Transverse colon (tissue), 4 donors: ENCODE data around the gene TJP1. TPM values are rescaled to one million over a fixed set of nuclear protein-coding genes. Genes with fewer than 3 reads are reported as not detected.

Experiments
- DNase-seq: peaks from one replicate; pipeline ENCODE4 v3.0.0-alpha.2; 2019
- H3K27ac ChIP-seq, 4 donors: fragments of 200-600 bp; sonication (generic); 2 replicates each; pipeline ENCODE4 v1.5.1; 2016 to 2018; ENCODE audit warnings: inconsistent platforms in 4 of 4
- H3K27me3 ChIP-seq: fragments of 200-600 bp; sonication (generic); 2 replicates; pipeline ENCODE4 v1.5.1; 2017; ENCODE audit warnings: inconsistent platforms
- H3K36me3 ChIP-seq, 4 donors: fragments of 200-600 bp; sonication (generic); 2 replicates each; pipeline ENCODE4 v1.5.1; 2017 to 2019; ENCODE audit warnings: inconsistent platforms in 4 of 4
- H3K4me1 ChIP-seq, 4 donors: fragments of 200-600 bp; sonication (generic); 2 replicates each; pipeline ENCODE4 v1.5.1; 2017 to 2020; ENCODE audit warnings: inconsistent platforms in 4 of 4
- H3K4me3 ChIP-seq, 4 donors: fragments of 200-600 bp; sonication (generic); 1 replicate in 1 of 4; 2 replicates in 3 of 4; pipeline versions ENCODE4 v1.5.1 to v1.6.1; 2017 to 2019; ENCODE audit warnings: inconsistent platforms in 4 of 4
- H3K9me3 ChIP-seq, 2 donors: fragments of 200-600 bp; sonication (generic); 2 replicates each; pipeline ENCODE4 v1.5.1; 2017 to 2019; ENCODE audit warnings: inconsistent platforms in 2 of 2
- EP300 ChIP-seq: sonication (generic); formaldehyde crosslinking; IDR thresholded peaks from one replicate; pipeline ENCODE4 v1.6.1; 2017; ENCODE audit warnings: antibody characterized with exemption, low read depth
- POLR2A ChIP-seq: fragments of 450-650 bp; IDR thresholded peaks from one replicate; pipeline ENCODE4 v1.6.1; 2016; ENCODE audit warnings: antibody characterized with exemption, mild to moderate bottlenecking, moderate library complexity
- POLR2AphosphoS5 ChIP-seq, 3 donors: sonication (generic); formaldehyde crosslinking; IDR thresholded peaks; one replicate each; pipeline ENCODE4 v1.6.1; 2016; ENCODE audit warnings: antibody characterized with exemption in 3 of 3
- WGBS, 2 donors: methylation state at CpG; one replicate each; pipeline ENCODE4 v1.1.5; 2018; ENCODE audit warnings: low coverage in 1 of 2; 5-methylcytosine and 5-hydroxymethylcytosine counted together
- in situ Hi-C, 4 donors: fragments of 200-750 bp; cut with MboI; loops; one replicate each; pipeline versions ENCODE4 v1.15.0 to v1.15.1; 2017; ENCODE audit warnings: low sequenced_read_pairs in 3 of 4, low pct_ligation_motif_present in 1 of 4, low pct_unique_long_range_greater_than_20kb in 1 of 4
- intact Hi-C: fragments of 100-400 bp; cut with DNase I; formaldehyde crosslinking; loops from one replicate; pipeline ENCODE4 v1.15.1; 2023; ENCODE audit warnings: low total_unique reads
- total RNA-seq, 4 donors: library from RNA; depleted of rRNA; stranded (reverse); fragments of >200 nt; gene quantifications; one replicate each; pipeline ENCODE4 v1.1.0, GENCODE V29; 2016
- TF ChIP-seq, protein P1 (sequence below), 5 experiments: fragments of 200-600 bp in 3 of 5; fragments of 450-650 bp in 2 of 5; sonication (generic) in 3 of 5; IDR thresholded peaks; 1 replicate in 2 of 5; 2 replicates in 3 of 5; pipeline ENCODE4 v1.5.1; 2016 to 2017; ENCODE audit warnings: antibody characterized with exemption in 5 of 5, inconsistent platforms in 3 of 5, mild to moderate bottlenecking in 2 of 5, moderate library complexity in 1 of 5

The TJP1 gene
- total RNA-seq, 4 donors from 2014 or later: 69.9 to 119 (median 93.0) TPM

- no peaks in the 10 kb centered on the region for H3K36me3 ChIP-seq
- H3K4me3 ChIP-seq: no peak overlapping the region
- no peaks in the 10 kb centered on the region for H3K27me3 ChIP-seq
- H3K27ac ChIP-seq: no peak overlapping the region
- intact Hi-C loops: no loop called here
- WGBS, 2 donors: 72 to 94% methylated on average over 5 to 7 of the region's 7 CpGs
- DNase-seq: no peak
- in situ Hi-C loops: no loop called here
- TF ChIP-seq, protein P1, sequence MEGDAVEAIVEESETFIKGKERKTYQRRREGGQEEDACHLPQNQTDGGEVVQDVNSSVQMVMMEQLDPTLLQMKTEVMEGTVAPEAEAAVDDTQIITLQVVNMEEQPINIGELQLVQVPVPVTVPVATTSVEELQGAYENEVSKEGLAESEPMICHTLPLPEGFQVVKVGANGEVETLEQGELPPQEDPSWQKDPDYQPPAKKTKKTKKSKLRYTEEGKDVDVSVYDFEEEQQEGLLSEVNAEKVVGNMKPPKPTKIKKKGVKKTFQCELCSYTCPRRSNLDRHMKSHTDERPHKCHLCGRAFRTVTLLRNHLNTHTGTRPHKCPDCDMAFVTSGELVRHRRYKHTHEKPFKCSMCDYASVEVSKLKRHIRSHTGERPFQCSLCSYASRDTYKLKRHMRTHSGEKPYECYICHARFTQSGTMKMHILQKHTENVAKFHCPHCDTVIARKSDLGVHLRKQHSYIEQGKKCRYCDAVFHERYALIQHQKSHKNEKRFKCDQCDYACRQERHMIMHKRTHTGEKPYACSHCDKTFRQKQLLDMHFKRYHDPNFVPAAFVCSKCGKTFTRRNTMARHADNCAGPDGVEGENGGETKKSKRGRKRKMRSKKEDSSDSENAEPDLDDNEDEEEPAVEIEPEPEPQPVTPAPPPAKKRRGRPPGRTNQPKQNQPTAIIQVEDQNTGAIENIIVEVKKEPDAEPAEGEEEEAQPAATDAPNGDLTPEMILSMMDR (IDR thresholded peaks at IDR 0.05): no peak
- TF ChIP-seq POLR2A (no peak), EP300 (no peak), POLR2AphosphoS5 (IDR thresholded peaks at IDR 0.05) (no peak)
- H3K4me1 ChIP-seq: peaks cover 0 to 24% (median 6%) of the 10 kb centered on the region in 4 donors
- no peaks in the 10 kb centered on the region for H3K9me3 ChIP-seq
Measured at GRCh38 chr15:29753506-29753905, 68.8 kb downstream of the TJP1 start.

DNA sequence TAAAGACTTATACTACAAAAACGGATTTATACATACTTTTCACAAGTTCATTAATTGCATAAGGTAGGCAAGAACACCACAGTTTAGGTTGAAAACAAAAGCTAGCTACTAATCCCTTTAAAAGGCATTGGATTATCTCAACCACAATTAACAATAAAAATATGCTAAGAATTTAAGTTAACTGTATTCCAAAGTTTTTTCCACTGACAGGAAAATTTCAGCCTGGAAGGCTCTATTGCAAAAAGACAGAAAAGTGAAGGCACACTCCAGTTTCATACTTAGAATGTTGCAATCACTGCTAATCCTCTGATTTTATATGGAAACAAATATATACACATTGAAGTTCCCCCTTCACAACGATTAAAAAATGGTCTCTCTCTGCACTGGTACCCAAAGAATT is 71.5 kb downstream of the TJP1 start:
- Histone ChIP-seq H3K4me3 (no peak overlapping the region), H3K27ac (no peak overlapping the region), H3K36me3 (no peaks in the 10 kb centered on the region), H3K27me3 (no peaks in the 10 kb centered on the region), H3K4me1 (peaks cover 0 to 5% (median 0%) of the 10 kb centered on the region in 4 donors), H3K9me3 (no peaks in the 10 kb centered on the region)
- 51 to 57% methylated on average over 2 of the region's 2 CpGs for WGBS, 2 donors
- in situ Hi-C loops (no loop called here), intact Hi-C loops (no loop called here)
- no peak for DNase-seq
- TF ChIP-seq, protein P1 (IDR thresholded peaks at IDR 0.05): no peak
- no peak for TF ChIP-seq POLR2A
- TF ChIP-seq EP300: no peak
- TF ChIP-seq POLR2AphosphoS5 (IDR thresholded peaks at IDR 0.05): no peak

DNA sequence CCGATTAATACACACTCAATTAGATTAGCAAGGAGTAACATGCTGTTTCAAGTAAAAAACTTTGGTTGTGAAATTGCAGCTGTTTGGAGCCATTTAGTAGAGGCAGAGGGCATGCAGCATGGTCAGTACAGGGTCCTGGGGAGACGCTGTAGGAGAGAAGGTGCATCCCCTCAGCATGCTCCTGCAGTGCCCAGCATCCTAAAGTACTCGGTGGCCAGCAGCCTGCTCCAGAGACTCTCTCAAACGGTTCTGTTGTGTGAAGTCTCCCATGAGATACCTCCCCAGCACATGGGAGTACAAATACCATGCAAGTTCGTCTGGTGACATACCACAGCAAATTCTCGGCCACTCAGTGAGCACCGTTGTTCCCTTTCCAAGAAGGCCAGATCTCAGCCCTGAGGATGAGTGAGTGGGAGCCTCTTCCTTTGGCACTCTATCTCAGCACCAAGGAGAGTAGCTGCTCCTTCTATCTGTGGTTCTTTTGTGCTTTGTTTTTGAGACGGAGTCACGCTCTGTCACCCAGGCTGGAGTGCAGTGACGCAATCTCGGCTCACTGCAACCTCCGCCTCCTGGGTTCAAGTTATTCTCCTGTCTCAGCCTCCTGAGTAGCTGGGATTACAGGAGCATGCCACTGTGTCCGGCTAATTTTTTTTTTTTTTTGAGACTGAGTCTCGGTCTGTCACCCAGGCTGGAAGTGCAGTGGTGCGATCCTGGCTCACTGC is 72.7 kb downstream of the TJP1 start:
- intact Hi-C loops: no loop called here
- Histone ChIP-seq H3K27ac (no peak overlapping the region), H3K4me3 (no peak overlapping the region), H3K36me3 (no peaks in the 10 kb centered on the region), H3K9me3 (no peaks in the 10 kb centered on the region), H3K27me3 (no peaks in the 10 kb centered on the region), H3K4me1 (peaks cover 0 to 5% (median 0%) of the 10 kb centered on the region in 4 donors)
- in situ Hi-C loops: loop anchor here in 1 of 4 donors (10.0 kb wide), 1 partner anchor 175 kb away; no protein-coding TSS in a partner anchor
- WGBS, 2 donors: 85 to 100% methylated on average over 2 to 15 of the region's 15 CpGs
- no peak for DNase-seq
- TF ChIP-seq POLR2A (no peak), EP300 (no peak), POLR2AphosphoS5 (IDR thresholded peaks at IDR 0.05) (no peak)
- TF ChIP-seq, protein P1 (IDR thresholded peaks at IDR 0.05): no peak

DNA sequence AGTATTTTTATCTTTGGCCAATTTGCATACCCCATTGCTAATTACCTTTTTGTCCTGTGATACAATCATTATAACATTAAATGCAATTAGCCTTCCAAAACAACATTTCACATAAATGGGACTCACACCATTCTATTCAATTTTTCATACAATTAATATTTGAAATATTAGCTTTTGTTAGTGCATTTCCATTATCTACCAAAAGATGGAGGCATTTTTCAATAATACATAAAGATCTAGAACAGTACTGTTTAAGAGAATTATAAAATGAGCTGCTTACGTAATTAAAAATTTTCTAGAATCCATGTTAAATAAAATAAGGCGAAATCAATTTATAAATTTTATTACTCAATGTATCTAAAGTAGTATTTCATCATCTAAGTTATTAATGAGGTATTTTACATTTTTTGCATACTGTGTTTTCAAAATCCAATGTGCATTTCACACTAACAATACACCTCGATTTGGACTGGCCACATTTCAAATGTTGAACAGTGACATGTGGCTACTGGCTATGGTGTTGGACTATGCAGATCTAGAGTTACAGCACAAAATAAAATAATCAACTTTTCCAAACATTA is 74.3 kb downstream of the TJP1 start:
- DNase-seq: no peak
- WGBS, 2 donors: 66 to 70% methylated on average over 3 of the region's 3 CpGs
- intact Hi-C loops: no loop called here
- Histone ChIP-seq H3K36me3 (no peaks in the 10 kb centered on the region), H3K27me3 (no peaks in the 10 kb centered on the region), H3K4me1 (peaks cover 0 to 5% (median 0%) of the 10 kb centered on the region in 4 donors), H3K4me3 (no peak overlapping the region), H3K27ac (no peak overlapping the region), H3K9me3 (no peaks in the 10 kb centered on the region)
- TF ChIP-seq, protein P1 (IDR thresholded peaks at IDR 0.05): peak in 3 of 5 experiments; percentile 25 to 35 (median 30)
- TF ChIP-seq POLR2A (no peak), EP300 (no peak), POLR2AphosphoS5 (IDR thresholded peaks at IDR 0.05) (no peak)
- in situ Hi-C loops: loop anchor here in 1 of 4 donors (10.0 kb wide), 1 partner anchor 177 kb away; no protein-coding TSS in a partner anchor
